ENCODE results near the gene ANKRD44. TPM values are rescaled to one million over a fixed set of nuclear protein-coding genes. Genes with fewer than 3 reads are reported as not detected.

The ANKRD44 gene
- total and polyA plus RNA-seq, 12 donors: 1.1 to 20.1 (median 6.9) TPM

- Histone ChIP-seq H3K27me3 (no peaks in the 10 kb centered on the region), H3K9me3 (no peaks in the 10 kb centered on the region), H3K4me1 (peaks cover 0 to 33% (median 10%) of the 10 kb centered on the region in 9 donors), H3K36me3 (peaks cover 0 to 3% (median 0%) of the 10 kb centered on the region in 9 donors), H3K27ac (no peak overlapping the region), H3K4me3 (no peak overlapping the region)
- intact Hi-C loops (cut with DNase I): loop anchor here (2.0 to 10.0 kb wide), 7 partner anchors 118 to 265 kb away; partner anchors contain the start of genes ANKRD44 (in 6 of the 10) and PGAP1 (in 1 of the 10)
- TF ChIP-seq CTCF (IDR thresholded peaks at IDR 0.05): no peak
- ATAC-seq (no peak), DNase-seq (no peak)
- 78 to 86% methylated on average over 10 of the region's 10 CpGs for WGBS, 2 donors
These were observed 121.0 kb downstream of the ANKRD44 start for GRCh38 chr2:197189426-197190099.

GRCh38 chr2:197185676-197186075 is 124.9 kb downstream of the ANKRD44 start:
- peaks cover 0 to 21% (median 12%) of the 10 kb centered on the region in 9 donors for H3K4me1 ChIP-seq
- TF ChIP-seq CTCF (IDR thresholded peaks at IDR 0.05): no peak
- ATAC-seq (no peak), DNase-seq (no peak)
- no peaks in the 10 kb centered on the region for H3K27me3 ChIP-seq
- peak overlapping the region in 4 of 10 donors; percentile 3 to 57 (median 51) for H3K27ac ChIP-seq
- 94 to 100% methylated on average over 1 of the region's 1 CpG for WGBS, 2 donors
- no peaks in the 10 kb centered on the region for H3K9me3 ChIP-seq
- intact Hi-C loops (cut with DNase I): loop anchor here in 3 of 10 donors (5.0 to 10.0 kb wide), 3 partner anchors 127 to 192 kb away; partner anchors contain the start of gene ANKRD44 (in 1 of the 3)
- peaks cover 0 to 3% (median 0%) of the 10 kb centered on the region in 9 donors for H3K36me3 ChIP-seq
- H3K4me3 ChIP-seq: no peak overlapping the region

GRCh38 chr2:197184959-197185586 is 125.5 kb downstream of the ANKRD44 start:
- ATAC-seq: peak; percentile 81 to 99 (median 93)
- H3K9me3 ChIP-seq: no peaks in the 10 kb centered on the region

More at GRCh38 chr2:197184959-197185586, 125.5 kb downstream of the ANKRD44 start:
- H3K4me3 ChIP-seq: no peak overlapping the region
- peak overlapping the region in 8 of 10 donors; percentile 3 to 70 (median 51) for H3K27ac ChIP-seq
- peaks cover 0 to 3% (median 0%) of the 10 kb centered on the region in 9 donors for H3K36me3 ChIP-seq
- intact Hi-C loops (cut with DNase I): loop anchor here in 4 of 10 donors (5.0 to 10.0 kb wide), 5 partner anchors 68 to 192 kb away; partner anchors contain the start of gene ANKRD44 (in 1 of the 4)
- H3K27me3 ChIP-seq: no peaks in the 10 kb centered on the region
- WGBS, 2 donors: 32 to 40% methylated on average over 6 of the region's 6 CpGs
- DNase-seq: peak; percentile 87 to 89
- TF ChIP-seq CTCF (IDR thresholded peaks at IDR 0.05): no peak
- H3K4me1 ChIP-seq: peaks cover 0 to 27% (median 18%) of the 10 kb centered on the region in 9 donors
